GF-D8 (cell line): ENCODE data around the gene CZIB.

Experiments used
- DNase-seq: peaks from one replicate; lab custom pipeline; 2025; lab: John Stamatoyannopoulos, UW

CZIB gene

DNA sequence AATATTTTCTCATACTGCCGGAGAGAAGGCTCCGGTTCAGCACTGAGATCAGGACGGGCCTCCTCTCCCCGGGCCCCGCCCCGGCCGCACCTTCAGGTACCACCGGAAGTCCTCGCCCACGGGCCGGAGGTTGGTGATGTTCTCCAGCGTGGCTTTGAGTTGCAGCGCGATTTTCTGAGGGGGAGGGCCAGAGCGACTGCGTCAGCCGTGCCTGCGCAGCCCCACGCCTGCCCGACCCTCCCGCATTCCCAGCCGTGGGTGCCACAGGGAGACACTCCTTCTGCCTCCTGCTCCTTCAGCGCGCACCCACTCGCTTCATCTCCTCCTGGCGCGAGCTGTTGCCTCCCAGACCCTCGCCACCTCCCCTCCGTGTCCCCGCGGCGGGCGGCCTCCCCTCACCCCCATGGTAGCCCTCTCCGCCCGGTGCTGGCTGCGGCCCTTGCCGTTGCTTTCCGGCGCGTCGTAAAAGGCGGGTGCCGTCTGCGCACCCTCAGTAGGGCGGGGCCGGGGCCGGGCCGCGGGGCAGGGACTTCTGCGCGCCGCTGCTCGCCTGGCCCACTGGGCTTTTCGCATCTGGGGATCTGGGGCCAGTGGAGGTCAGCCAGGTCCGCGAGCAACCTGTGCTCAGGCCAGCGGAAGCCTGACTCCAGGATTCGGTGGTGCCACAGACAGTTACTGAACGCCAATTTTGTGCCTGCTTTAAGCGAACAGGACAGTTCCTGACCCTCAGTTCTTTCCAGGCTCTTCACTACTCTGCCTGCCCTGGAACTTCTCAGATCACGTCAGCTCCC lies at the start of gene CZIB:
CZIB (minus strand) TSS at position 464 of the 791 bp plus-strand sequence; CDS start at position 405, 59 bp downstream.
- DNase-seq = peak; percentile 59

DNA sequence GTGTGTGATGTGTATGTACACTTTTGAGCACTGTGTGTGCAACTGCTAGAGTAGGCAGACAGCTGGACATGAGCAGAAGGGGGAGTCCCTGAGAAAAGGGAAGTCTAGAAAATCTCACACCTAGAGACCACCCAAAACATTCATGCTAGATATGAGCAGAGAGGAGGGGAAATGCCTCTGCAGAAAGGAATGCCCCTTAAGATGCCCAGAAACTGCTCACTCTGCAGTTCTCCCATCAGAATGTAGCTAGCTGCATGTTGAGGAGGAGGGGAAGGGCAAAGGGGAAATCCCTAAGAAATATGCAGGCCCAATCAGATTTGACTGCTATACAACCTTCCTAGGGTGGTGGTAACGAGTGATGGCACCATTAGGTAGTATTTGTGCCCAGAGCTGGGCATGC lies 49.7 kb upstream of the CZIB start:
- no peak for DNase-seq

DNA sequence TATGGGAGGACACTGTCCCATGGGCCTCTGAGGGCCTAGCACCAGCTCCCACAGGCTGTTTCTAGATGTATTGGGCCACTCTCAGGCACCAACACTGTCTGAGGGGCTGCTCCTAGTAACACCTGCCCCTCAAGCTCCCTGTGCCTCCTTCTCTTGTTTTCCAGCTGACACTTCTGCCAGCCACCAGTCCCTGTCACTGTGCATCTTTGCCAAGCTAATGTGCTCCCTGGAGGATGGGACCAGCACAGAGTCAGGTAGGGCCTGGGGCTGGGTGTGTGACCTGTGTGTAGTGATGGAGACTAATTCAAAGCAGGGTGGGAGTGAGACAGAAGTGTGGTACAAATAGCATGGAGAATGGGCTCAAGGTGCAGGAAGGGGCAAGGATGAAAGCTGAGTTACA lies 47.3 kb upstream of the CZIB start:
- no peak for DNase-seq

DNA sequence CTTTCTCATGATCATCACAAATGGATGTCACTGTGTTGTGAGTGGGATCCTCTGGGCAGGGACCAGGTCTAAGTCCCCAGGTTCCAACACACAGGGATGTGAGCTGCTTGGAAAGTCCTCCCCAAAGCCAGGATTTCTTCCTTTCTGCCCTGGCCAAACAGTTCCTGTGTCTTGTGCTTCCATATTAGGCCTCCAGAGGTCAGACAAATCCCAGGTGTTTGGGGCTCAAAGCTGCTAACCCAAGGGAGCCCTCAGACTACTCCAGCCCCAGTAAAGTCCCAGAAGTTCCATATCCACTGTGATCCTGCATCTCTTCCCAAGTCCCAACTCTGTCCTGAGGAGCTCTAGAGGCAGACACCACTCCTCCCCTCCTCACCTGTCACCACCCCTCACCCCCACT lies 45.6 kb upstream of the CZIB start:
- no peak for DNase-seq

DNA sequence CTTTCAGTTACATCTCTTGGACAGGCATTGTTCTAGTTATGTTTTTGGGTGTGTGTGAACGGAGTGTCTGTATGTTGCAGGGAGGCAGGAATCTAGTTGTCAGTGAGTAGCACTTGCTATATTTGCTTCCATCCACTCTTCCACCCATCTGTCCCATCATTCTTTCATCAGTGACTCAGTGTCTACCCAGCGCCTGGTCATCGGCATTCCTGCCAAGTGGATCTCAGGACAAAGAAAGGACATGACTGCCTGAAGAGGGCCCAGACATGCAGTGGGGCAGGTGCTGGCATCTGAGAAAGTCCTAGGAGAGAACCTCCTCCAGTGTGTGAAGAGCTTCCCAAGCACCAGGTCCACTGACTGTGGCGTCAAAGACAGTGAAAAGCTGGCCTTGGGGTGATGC lies 45.1 kb upstream of the CZIB start:
- no peak for DNase-seq

DNA sequence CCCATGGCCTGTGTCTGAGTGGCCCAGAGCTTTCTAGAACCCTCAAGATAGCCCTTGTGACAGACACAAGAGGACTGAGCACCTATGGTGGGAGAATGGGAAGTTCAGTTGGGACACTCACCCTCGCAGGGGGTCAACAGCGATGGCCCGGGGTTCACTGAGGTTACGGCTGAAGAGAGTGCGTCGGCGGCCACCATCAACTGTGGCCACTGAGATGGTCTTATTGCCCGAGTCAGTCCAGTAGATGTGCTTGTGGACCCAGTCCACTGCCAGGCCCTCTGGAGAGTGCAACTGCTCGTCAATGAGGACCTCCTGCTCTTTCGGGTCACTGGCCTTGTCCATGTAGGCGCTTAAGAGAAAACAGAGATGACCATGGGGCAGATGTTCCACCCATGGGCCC lies 43.6 kb upstream of the CZIB start:
- no peak for DNase-seq

DNA sequence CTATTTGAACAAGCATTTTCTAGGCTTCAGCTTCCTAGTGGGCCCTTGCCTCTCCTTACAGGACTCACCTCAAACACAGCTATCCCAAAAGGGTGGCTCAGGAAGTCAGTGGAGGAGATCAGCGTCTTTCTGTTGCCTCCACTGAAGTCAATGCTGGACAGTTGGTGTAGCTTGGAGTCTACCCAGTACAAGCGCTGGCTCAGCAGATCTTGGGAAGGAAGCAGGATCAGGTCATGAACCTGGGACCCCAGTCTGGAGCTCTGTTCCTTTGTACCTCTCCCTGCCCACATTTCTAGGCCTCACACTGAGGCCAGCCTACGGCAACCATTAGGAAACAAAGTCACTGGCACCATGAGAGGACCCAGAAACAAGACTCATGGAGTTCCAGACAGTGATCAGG lies 41.6 kb upstream of the CZIB start:
- DNase-seq = no peak

DNA sequence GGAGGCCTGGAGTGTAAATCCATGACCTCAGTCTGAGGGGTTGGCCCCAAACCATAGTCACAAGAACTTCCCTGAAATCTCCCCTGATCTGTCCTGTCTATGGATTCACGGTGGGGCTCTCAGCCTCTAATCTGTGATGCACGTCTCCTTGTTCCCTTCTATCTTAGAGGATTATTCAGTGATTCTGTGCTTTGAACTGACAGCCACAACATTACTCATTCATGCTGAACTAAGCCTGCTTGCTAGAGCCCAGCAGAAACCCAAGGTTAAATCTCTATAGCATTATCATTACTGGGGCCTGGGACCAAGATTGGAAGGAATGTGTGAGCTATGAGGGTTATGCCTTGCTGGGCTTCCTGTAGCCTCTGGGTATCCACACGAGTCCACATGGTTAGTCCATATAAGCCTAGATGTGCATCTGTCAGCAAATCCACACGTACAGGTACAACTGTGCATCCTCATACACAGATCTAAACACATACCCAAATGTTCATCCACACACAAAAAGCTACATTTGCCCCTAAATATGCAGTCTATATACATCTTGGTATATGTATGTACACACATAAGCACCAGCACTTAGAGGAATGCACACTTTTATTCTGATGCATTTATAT lies 40.3 kb upstream of the CZIB start:
- no peak for DNase-seq

DNA sequence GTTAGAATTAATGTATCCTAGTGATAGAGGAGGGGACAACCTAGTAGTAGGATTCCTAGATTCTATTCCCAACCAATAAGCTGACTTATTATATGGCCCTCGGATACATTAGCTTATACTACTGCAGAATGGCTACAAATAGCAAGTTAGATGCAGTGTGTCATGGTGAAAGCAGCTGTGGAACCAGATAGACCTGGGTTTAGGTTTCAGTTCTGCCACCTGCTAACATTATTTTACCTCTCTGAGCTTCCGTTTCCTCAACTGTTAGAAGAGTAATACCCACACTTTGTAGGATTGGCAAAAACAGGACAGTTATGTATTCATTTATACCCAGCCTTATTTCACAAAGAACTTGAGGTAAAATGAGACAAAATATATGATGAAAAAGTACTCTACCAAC lies 39.5 kb upstream of the CZIB start:
- no peak for DNase-seq

DNA sequence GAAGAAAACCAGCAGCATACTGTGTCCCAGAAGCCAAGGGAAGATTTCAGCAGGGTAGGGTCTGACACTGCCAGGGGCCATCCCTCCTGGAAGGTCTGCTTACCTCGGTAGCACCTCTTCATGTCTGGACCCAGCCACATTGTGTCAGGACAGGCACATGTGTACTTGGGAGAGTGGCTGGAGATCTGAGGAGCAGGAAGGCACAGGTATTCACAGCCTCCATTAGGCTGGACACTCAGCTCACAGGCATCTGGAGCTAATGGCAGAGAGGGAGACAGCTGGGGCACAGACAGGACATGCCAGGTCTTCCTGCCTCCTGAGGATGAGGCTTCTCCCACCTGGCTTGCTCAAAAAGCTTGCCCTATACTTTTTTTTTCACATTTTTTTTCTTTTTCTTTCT lies 37.8 kb upstream of the CZIB start:
- DNase-seq = no peak

DNA sequence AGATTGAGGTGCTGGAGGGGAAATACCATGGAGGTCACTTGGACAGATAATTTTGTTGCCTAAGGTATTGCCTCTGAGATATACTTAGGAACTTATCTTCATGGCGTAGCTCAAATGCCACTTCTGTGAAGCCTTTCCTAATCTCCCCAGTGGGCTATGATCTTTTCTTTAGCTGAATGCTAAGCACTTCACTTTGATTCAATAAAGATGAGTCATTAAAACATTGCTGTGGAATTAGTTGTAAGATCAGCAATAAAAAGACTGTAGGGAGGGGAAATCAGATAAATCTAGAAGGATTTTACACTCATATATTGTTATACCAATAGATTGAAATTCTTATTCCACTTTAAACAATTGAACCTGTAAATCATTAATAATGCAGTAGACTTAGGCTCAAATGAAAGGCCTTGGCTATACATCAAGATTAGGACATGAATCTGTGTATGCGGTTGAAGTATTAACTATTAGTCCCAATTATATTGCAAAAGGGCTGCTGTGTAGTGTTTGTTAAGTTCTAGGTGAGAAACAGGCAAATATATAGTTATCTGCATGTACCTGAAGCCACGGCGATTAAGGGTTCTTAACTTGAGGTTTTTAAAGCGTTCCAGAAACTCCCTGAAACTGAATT lies 37.1 kb upstream of the CZIB start:
- no peak for DNase-seq

DNA sequence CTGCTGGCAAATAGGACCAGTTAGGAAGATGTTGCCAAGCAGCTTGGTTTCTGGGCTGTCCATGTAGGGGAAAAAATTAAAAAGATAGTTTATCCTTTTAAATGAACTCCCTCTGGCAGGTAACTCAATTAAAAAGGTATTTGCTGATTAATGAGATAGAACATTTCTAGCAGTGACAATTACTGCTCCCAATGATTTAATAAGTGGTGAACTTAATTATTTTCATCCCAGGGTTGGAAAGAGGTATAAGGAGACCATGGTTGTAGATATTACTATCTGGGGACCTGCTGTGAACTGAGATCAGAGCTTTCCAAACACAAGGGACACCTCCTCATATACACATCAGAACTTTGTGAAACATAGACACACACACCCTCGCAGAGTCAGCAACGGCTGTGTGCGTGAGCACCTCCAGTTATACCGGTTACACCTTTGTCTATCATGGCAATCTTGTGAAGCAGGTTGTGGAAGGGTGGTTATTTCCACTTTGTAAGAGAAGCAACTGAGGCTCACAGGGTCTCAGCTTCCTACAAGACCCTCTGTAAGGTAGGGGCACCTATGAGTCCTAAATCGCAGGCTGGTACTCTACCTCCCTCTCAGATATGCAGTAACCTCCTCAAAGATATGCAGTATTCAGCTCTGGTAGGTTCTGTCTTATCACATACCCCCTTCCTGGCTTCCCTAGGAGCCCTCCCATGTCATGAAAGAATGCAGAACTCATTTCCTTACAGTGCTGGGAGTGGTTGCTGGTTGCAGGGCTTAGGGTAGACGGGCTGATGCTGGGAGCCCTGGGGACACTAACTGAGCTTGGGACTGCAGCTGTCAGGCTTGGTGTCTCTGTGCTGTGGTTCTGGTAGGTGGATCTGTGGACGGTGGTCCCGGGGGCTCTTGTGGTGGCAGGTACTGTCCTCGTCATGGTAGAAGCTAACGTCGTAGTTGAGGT lies 36.3 kb upstream of the CZIB start:
- no peak for DNase-seq

DNA sequence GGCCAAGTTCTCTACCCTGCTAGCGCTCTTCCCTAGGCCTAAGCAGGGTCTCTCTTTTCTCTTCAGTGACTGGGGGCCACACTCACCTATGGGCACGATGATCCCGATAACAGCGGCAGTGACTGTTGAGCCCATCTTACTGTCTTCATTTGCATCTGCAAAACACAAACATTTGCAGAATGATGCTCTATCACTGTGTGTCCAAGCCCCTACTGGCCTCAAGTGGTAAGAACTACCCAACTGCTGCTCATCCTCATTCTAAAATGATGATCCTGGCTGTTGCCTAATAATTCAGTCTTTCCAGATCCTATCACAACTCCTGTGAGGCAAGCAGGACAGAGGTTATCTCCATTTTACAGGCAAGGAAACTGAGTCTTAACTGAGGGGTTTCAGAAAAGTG lies 34.6 kb upstream of the CZIB start:
- no peak for DNase-seq

DNA sequence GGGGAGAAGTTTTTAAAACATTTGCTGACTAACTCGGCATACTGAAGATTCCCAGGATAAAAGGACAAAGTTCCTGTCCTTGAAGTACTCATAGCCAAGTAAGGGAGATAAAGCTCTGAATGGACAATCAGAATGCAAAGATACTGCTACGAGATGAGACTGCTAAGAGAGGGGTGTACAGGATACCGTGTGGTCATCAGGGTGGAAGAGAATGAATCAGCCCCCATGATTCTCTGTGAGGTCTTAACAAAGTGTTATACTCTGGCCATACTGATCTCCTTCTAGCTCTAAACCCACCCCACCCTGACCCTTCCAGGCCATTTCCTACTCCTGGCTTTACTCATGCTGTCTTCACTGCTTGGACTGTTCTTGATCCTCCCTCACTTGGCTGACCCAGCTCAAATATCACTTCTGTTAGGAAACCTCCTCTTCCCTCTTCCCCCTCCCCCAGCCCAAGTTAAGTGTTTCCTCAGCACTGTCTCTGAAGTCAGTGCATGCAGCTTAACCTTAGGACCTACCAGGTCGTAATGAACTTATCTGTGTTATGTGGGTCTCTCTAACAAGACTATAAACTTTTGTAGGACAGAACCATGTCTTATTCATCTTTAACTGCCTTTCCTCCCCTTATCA lies 33.7 kb upstream of the CZIB start:
- no peak for DNase-seq

DNA sequence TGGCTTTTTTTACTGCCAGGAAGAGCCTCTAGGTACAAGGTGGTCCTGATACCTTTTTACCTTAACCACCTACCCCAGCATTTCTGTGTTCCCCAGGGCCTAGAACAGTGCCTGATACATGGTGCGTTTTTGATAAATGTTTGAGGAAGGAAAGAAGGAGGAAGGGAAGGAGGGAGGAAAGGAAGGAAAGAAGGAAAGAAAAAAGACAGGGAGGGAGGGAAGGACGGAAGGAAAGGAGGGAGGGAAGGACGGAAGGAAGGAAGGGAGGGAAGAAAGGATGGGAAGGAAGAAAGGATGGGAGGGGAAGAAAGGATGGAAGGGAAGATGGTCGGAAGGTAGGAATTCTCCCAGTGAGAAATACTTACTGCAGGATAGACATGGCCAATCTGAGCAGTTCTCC lies 29.9 kb upstream of the CZIB start:
- DNase-seq = no peak

DNA sequence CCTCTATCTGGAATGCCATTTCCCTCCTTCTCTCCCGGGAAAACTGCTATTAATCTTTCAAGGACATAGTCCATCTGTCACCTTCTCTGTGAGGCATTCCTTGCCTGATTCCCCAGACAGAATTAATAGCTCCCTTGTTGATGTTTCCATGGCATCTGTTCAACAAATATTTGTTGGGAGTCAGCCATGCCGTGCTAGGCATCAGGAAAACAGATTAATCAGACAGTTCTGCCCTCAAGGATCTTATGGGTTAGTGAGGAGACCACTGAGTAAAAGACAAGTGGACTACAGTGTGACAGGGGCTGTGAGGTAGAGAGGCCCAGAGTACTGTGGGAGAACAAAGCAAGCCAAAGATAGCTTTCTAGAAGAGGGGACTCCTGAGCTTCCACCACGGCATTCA lies 29.3 kb upstream of the CZIB start:
- no peak for DNase-seq

DNA sequence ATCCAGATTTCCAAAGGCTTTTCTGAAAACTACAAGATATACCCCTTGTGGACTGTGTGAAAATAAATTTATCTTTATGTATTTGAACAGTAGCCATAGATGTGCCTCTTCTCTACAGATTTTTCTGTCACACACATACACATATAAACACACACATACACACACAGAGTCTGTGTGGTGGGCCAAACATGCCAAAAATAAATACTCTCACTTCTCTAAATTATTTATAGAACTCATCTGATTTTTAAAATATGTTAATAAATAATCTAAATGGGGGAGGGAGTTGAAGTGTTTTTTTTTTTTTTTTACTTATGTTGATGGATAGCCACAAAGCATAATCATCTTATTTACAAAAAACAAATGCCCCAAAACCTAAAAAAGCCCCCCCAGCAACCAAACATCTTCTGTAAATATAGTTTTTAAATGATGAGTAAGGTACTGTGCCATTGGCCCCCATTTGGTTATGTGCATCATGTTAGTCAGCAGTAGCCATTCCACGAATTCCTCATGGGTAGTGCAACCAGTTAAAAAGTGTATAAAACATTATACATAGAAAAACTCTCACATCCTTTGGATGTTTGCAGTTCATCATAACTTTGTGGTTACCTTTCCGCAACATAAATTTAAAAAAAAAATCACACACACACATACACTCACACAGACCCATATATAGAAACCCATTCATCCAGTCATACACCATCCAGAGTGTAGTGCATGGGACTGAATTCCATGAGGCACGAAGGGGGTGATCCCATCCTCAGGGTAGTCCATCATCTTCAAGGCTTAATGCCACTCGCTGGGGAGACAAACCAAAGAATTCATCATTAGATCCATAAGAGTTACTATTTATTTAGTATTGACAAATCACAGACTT lies 26.1 kb upstream of the CZIB start:
- DNase-seq = no peak

DNA sequence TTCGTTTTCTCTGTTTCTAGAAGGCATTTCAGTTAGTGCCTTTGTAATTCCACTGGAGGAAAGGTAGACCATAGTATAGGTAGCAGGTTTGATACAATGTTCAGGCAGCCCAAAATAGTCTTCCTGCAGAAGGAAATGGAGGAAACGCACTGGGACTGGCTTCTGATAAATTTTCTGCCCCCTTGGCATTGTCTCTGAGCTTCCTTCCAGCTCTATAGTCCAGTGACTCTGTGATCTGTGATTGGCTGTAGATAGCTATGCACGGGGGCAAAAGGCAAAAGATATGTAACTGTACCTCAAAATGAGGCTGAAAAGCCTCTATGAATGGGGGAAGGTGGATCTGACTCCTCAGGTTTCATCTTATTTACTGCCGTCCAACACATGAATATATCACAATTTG lies 23.7 kb upstream of the CZIB start:
- no peak for DNase-seq

DNA sequence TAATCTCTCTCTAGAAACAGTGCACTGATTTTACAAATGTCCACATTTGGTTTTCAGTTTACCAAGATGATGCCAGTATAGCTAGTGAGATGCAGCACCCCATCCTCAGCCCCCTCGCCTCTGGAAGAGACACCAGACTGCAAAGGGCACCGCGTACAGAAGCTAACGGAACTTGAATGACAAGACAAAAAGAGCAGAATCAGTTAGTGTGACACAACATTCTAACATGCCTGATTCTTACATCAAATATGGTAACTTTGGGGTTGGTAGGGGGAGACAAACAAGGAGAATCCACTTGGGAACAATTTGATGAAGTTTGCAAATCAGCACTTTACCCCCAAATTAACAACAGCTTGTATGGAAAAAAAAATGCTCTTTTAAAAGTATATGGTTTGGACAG lies 21.9 kb upstream of the CZIB start:
- no peak for DNase-seq

DNA sequence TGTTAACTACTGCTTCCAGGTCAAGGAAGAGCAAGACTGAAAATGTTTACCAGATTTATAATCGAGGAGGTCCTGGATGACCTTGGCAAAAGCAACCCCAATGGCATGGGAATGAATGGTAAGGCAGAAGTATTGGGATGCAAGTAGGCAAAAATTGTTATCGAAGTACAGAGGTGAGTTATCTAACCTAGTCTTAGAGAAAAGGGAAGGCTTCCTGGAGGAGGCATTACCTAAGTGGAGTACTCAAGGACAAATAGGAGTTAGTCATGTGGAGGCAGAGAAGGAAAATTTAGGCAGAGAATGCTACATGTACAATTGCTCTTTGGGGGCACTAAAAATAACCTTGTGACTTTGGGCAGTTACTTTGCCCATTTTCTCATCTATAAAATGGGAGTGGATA lies 21.4 kb upstream of the CZIB start:
- DNase-seq = no peak
